GM18868 (cell line): ENCODE data around the gene FAM131C.
"Not testable (repeated sequence)": the region's sequence is repeated elsewhere in the genome, so short reads cannot be mapped to it uniquely, and the experiment has no call there.

ENCODE experiments used
- ATAC-seq: cut with Tn5 transposase; IDR thresholded peaks from one replicate; pipeline ENCODE4 v1.9.1; 2021; ENCODE audit warnings: mild to moderate bottlenecking, moderate library complexity; ENCODE audit not compliant: unreplicated experiment

FAM131C gene

GRCh38 chr1:16077406-16078245 lies 4.2 kb upstream of the FAM131C start:
- ATAC-seq, result no peak

GRCh38 chr1:16076865-16077238 lies 3.4 kb upstream of the FAM131C start:
- no peak for ATAC-seq

- no peak for ATAC-seq
Observed at GRCh38 chr1:16076031-16076864, 2.8 kb upstream of the FAM131C start.

DNA sequence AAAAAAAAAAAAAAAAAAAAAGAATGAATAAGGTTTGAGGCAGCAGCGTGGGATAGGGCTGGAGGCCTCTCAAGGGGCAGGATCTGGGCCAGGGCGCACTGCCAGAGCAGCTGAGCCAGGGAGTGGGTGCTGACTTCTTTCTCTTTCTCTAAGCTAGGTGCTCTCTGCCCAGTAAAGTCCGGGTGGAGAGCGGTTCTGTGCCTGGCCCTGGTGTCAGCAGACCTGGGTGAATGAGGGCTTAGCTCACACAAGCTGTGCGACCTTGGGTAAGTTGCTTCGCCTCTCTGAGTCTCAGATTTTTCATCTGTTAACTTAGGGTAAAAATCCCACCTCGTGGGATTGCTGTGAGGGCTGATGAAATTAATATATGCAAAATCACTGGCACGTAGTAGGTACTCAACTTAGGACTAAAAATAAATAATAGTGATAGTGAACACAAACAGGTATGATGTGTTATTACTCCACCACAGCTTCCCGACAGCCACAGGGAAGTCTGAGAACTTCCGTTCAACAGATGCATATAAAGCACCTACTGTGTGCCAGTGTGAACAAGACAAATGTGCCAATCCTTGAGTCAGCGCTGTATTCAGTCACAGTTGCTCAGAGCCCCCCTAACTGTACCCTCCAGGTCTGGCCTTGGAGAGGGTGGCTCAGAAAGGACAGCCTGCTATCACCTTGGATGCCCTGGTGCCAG lies 2.0 kb upstream of the FAM131C start:
- ATAC-seq, result no peak

DNA sequence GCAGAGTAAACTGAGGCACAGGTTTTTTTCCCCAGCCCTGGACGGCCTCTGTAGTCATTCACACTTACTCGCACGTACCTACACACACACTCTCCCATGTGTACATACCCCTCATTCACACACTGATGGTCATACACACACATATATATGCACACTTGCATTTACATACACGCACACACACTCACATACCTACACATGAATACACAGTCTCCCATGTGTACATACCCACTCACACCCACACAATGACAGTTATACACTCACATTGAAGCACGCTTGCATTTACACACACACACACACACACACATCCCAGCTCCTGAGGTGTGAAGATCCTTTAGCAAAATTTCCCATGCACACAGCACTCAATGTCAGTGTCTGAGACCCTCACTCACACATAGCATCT lies 766 bp upstream of the FAM131C start:
- no peak for ATAC-seq

GRCh38 chr1:16072616-16073484 lies 601 bp downstream of the FAM131C start:
- ATAC-seq, result no peak

DNA sequence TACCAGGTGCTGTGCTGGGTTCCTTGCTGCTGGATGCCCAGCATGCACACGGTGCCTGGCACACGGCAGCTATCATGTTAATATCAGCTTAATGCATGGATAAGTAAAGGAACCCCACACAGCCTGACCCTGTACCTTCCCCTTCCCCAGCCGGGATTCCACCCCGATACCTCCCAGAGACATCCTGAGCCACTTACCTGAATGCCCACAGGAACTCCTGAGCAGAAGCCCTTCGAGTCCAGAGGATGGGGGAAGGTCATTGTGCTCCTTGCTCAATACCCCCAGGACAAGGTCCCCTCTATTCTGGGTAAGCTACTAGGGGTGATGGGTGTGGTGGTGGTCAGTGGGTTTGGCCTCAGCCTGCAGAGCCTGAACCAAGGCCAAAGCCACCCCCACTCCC lies 1.4 kb downstream of the FAM131C start:
- ATAC-seq, result no peak

- ATAC-seq, result no peak
Observed at GRCh38 chr1:16071614-16072013, 1.8 kb downstream of the FAM131C start.

- no peak for ATAC-seq
Observed at GRCh38 chr1:16070640-16071355, 2.7 kb downstream of the FAM131C start.

DNA sequence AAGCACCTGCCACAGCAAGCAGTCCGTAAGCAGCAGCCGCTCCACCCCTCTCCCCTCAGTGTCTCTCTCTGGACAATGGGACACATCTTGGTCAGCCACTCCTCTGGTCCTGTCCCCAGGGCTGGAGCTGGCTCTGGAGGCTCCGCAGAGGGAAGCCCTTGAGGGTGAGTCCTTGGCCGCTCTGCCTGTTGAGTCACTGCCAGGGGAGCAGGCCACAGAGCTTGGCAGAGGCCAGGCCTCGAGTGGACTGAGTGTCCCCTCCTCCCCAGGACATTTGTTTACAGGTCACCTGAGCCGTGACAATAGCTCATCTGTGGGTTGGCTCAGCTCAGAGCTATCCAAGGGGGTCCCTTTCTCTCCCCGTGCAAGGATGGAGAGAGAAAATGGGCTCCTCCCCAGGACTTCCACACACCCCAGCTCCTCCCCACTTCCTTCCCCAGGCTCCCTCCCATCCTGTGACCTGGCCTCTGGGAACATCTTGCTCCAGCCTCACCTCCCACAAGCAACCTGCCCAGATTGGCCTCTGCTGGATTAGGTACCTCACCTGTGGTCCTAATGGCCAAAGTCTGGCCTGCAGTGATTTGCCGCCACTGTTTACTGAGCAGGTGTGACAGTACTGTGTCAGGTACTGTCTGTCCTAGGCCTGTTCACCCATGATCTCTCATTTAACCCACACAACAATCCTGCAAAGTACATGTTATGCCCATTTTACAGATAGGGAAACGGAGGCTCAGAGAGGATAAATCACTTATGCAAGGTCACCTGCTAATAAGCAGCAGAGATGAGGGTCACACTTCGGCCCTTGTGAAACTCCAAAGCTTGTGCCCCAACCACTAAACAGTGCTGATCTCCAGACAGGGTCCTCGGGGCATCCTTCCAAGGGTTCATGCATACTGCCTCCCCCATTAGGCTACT lies 4.8 kb downstream of the FAM131C start:
- ATAC-seq, result no peak

DNA sequence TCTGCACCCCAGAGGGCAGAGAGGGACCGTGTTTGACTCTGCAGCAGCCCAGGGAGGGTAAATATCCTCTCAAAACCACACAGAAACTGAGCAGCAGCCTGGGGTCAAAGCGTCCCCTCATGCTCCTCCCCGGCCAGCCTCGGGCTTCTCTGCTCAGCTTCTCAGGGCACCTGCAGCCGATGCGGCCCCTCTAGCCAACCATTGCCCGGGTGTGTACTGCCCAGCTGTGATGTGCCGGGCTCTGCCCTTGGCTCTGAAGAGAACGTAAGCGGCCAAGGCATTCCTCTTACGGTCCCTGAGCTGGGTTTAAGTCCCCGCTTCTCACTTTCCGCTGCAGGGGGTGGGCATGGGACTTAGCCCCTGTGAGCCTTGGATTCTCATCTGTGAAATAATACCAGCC lies 5.5 kb downstream of the FAM131C start:
- no peak for ATAC-seq

GRCh38 chr1:16067127-16067768 lies 6.2 kb downstream of the FAM131C start:
- no peak for ATAC-seq

DNA sequence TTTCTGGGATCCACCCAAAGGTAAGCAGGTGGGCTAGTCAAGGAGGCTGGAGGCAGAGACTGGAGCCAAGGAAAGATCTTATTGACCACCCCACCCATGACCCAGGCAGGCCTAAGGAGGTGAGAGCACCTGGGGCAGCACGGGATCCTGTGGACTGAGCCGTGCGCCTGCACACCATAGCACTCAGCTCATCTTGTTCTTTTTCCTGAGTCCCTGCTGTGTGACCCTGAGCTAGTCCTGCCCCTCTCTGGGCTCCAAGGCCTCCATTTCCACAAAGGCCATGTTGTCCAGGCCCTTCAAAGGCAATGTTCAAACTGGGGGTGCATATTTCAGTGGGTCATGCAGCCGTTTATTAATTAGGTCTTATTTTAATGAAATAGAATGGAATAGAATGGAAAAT lies 7.2 kb downstream of the FAM131C start:
- ATAC-seq, result no peak

DNA sequence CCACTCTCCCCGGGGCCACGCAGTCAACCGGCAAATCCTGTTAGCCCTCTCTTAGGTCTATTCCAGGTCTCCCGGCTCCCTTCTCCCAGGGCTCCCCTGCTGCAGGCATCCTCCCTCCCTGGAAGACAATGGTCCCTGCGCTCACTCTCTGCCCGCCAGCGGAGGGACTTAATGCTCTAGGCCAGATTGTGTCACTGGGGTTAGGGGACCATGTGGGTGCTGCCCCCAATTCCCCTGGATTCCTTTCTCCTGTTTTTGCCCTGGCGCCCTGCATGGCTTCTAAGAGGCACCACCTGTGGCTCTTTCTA lies 8.2 kb downstream of the FAM131C start:
- ATAC-seq, result no peak

- no peak for ATAC-seq
Observed at GRCh38 chr1:16064536-16065268, 8.7 kb downstream of the FAM131C start.

- ATAC-seq, result no peak
Observed at GRCh38 chr1:16063921-16064320, 9.5 kb downstream of the FAM131C start.

DNA sequence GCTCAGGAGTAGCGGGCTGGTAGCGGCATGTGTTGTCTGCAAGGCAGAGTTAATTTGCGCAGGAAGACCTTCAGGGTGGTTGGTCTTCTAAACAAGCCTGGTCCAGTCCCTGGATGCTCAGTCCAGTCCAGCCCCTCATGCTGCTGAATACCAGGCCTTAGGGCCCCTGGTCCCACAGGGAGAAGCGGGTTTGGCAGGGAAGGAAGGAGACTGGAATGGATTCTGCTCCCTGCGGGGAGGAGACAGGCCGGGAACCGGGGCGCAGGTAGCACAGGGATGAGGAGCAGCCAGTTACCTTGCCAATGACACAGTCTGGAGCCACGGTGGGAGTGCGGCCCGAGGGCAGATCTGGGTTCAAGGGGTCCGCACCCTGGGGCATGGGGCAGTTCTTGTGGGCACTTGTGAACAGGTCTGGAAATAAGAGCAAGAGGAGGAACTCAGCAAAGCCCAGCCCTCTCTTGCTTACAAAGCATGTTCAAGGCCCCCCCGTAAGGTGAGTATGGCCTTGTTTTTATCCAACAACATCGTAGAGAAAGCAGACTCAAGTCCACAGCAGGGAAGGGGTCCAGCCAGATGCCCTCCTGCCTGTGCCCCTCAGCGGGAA lies 10.1 kb downstream of the FAM131C start:
- ATAC-seq, result no peak

- not testable (repeated sequence) for ATAC-seq
Observed at GRCh38 chr1:16062687-16063075, 10.8 kb downstream of the FAM131C start.
